ENCODE measurements around the gene BACH2. TPM values are rescaled to one million over a fixed set of nuclear protein-coding genes. Genes with fewer than 3 reads are reported as not detected.

The BACH2 gene
- total and polyA plus RNA-seq, 2 of the 4 experiments (the other 2 are of a cell fraction): 1.3 to 1.4 TPM

DNA sequence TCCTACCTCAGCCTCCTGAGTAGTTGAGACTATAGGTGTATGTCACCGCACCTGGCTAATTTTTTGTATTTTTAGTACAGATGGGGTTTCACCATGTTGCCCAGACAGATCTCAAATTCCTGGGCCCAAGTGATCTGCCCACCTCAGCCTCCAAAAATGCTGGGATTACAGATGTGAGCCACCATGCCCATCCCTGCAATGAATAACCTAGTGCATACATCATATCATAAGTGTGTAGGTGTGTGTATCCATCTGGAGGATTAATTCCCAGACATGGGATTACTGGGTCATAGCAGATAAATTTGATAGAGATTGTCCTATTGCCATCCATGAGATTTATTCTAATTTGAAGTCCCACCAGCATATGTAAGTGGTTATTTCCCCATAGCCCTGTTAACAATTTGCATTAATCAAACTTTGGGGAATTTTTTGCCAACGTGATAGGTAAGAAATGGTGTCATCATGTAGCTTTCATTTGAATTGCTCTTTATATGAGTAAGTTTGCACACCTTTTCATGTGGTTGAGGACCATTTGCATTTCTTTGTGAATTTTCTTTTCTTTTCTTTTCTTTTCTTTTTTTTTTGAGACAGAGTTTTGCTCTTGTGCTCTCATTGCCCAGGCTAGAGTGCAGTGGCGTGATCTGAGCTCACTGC lies 29.9 kb upstream of the BACH2 start:
- BruUV-seq (replicated peaks): no TSS peak
- in situ Hi-C loops (cut with MboI; ENCODE audit: low sequenced_read_pairs): no loop called here
- Histone ChIP-seq H3K18ac (ENCODE audit: low read depth, low read length) (no peak overlapping the region), H3K14ac (replicated peaks; ENCODE audit: low read depth, low read length) (no peak overlapping the region), H3K27me3 (ENCODE audit: control insufficient read depth, insufficient read depth, low read length) (no peaks in the 10 kb centered on the region), H2BK15ac (ENCODE audit: low read depth, low read length) (no peak overlapping the region), H4K5ac (ENCODE audit: low read depth, low read length) (no peak overlapping the region), H3K9ac (ENCODE audit: low read depth, low read length) (no peak overlapping the region), H3K23ac (ENCODE audit: low read depth, low read length) (no peak overlapping the region), H2AK5ac (ENCODE audit: low read depth, low read length) (no peak overlapping the region), H3K9me3 (ENCODE audit: control insufficient read depth, insufficient read depth, low read length) (no peaks in the 10 kb centered on the region), H2BK20ac (ENCODE audit: low read depth, low read length) (no peak overlapping the region), H3K27ac (ENCODE audit: insufficient read depth, low read length) (no peak overlapping the region), H2BK5ac (ENCODE audit: low read depth, low read length, poor library complexity, severe bottlenecking) (no peak overlapping the region), H3K4me2 (ENCODE audit: low read depth, low read length) (no peak overlapping the region), H3K56ac (ENCODE audit: extremely low read depth, insufficient read depth, low read length) (no peak overlapping the region), H4K8ac (ENCODE audit: low read depth in 2 of 2, low read length in 2 of 2) (no peak overlapping the region), H3K4me1 (ENCODE audit: control insufficient read depth, insufficient read depth, low read length) (no peaks in the 10 kb centered on the region), H2BK120ac (ENCODE audit: low read depth, low read length) (no peak overlapping the region), H3K4me3 (ENCODE audit: insufficient read depth, low read depth, low read length) (no peak overlapping the region), H2AK9ac (replicated peaks; ENCODE audit: low read depth, low read length, poor library complexity) (no peak overlapping the region), H4K91ac (ENCODE audit: insufficient read depth, low read depth, low read length) (no peak overlapping the region), H3K9me1 (ENCODE audit: insufficient read depth, low read length) (no peaks in the 10 kb centered on the region), H3K79me1 (ENCODE audit: low read depth in 1 of 2, low read length in 2 of 2) (no peaks in the 10 kb centered on the region), H2AFZ (replicated peaks; ENCODE audit: low read length, poor library complexity) (no peak overlapping the region), H4K20me1 (ENCODE audit: insufficient read depth, low read length) (no peaks in the 10 kb centered on the region), H3K4ac (ENCODE audit: low read depth, low read length) (no peak overlapping the region), H3K36me3 (ENCODE audit: control insufficient read depth, insufficient read depth, low read length) (no peaks in the 10 kb centered on the region)
- TF ChIP-seq RAD21 (IDR thresholded peaks at IDR 0.05; ENCODE audit: low read length): no peak
- TF ChIP-seq FOS (IDR thresholded peaks at IDR 0.05; ENCODE audit: low read depth, low read length): no peak
- no peak for TF ChIP-seq MXI1 (IDR thresholded peaks at IDR 0.05; ENCODE audit: borderline replicate concordance, low read depth, low read length)
- no peak for TF ChIP-seq CEBPB (IDR thresholded peaks at IDR 0.05; ENCODE audit: low read depth, low read length)
- no peak for TF ChIP-seq SMC3 (IDR thresholded peaks at IDR 0.05; ENCODE audit: low read depth, low read length)
- TF ChIP-seq, protein P1, sequence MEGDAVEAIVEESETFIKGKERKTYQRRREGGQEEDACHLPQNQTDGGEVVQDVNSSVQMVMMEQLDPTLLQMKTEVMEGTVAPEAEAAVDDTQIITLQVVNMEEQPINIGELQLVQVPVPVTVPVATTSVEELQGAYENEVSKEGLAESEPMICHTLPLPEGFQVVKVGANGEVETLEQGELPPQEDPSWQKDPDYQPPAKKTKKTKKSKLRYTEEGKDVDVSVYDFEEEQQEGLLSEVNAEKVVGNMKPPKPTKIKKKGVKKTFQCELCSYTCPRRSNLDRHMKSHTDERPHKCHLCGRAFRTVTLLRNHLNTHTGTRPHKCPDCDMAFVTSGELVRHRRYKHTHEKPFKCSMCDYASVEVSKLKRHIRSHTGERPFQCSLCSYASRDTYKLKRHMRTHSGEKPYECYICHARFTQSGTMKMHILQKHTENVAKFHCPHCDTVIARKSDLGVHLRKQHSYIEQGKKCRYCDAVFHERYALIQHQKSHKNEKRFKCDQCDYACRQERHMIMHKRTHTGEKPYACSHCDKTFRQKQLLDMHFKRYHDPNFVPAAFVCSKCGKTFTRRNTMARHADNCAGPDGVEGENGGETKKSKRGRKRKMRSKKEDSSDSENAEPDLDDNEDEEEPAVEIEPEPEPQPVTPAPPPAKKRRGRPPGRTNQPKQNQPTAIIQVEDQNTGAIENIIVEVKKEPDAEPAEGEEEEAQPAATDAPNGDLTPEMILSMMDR (conservative IDR thresholded peaks at IDR 0.05; ENCODE audit: low read depth, low read length): no peak
- no peak for TF ChIP-seq POLR2A (IDR thresholded peaks at IDR 0.05; ENCODE audit: low read depth, low read length)
- TF ChIP-seq CHD1 (IDR thresholded peaks at IDR 0.05; ENCODE audit: low read depth, low read length): no peak
- dilution Hi-C loops (cut with HindIII; ENCODE audit: low sequenced_read_pairs, unreplicated experiment): no loop called here
- ATAC-seq (ENCODE audit: low read depth) (no peak), DNase-seq (no peak)
- CTCF ChIA-PET: no interaction called here
- POLR2A ChIA-PET (ENCODE audit: unreplicated experiment): no interaction called here
- intact Hi-C loops (cut with micrococcal nuclease): no loop called here
- WGBS, 2 experiments (ENCODE audit: extremely low coverage in 2 of 2, insufficient read length in 1 of 2): no CpG with 5 or more reads among the region's 3 CpGs
